GM18858 (cell line): ENCODE results near the gene AMZ1.
"Not testable (repeated sequence)": the region's sequence is repeated elsewhere in the genome, so short reads cannot be mapped to it uniquely, and the experiment has no call there.

Experiments used
- ATAC-seq: cut with Tn5 transposase; IDR thresholded peaks from one replicate; pipeline ENCODE4 v1.9.1; 2021; ENCODE audit not compliant: unreplicated experiment

Gene AMZ1

GRCh38 chr7:2737771-2738540 is 50.0 kb downstream of the AMZ1 start:
- ATAC-seq: no peak

- no peak for ATAC-seq
These were observed 51.0 kb downstream of the AMZ1 start for GRCh38 chr7:2738766-2739549.

GRCh38 chr7:2743523-2744185 is 55.7 kb downstream of the AMZ1 start:
- not testable (repeated sequence) for ATAC-seq

- ATAC-seq: not testable (repeated sequence)
These were observed 60.7 kb downstream of the AMZ1 start for GRCh38 chr7:2748684-2749083.

GRCh38 chr7:2750004-2750407 is 62.0 kb downstream of the AMZ1 start:
- no peak for ATAC-seq

GRCh38 chr7:2751086-2751485 is 63.1 kb downstream of the AMZ1 start:
- no peak for ATAC-seq

GRCh38 chr7:2753148-2753547 is 65.1 kb downstream of the AMZ1 start:
- no peak for ATAC-seq

GRCh38 chr7:2754086-2754485 is 66.1 kb downstream of the AMZ1 start:
- no peak for ATAC-seq

GRCh38 chr7:2754912-2755311 is 66.9 kb downstream of the AMZ1 start:
- no peak for ATAC-seq

GRCh38 chr7:2755531-2755930 is 67.5 kb downstream of the AMZ1 start:
- no peak for ATAC-seq

GRCh38 chr7:2757361-2757903 is 69.4 kb downstream of the AMZ1 start:
- ATAC-seq: peak; percentile 2

- peak; percentile 53 for ATAC-seq
These were observed 70.1 kb downstream of the AMZ1 start for GRCh38 chr7:2757904-2758672.

- ATAC-seq: no peak
These were observed 70.9 kb downstream of the AMZ1 start for GRCh38 chr7:2758673-2759616.

GRCh38 chr7:2759736-2760097 is 71.7 kb downstream of the AMZ1 start:
- ATAC-seq: no peak

- no peak for ATAC-seq
These were observed 72.3 kb downstream of the AMZ1 start for GRCh38 chr7:2760098-2760889.

- no peak for ATAC-seq
These were observed 73.2 kb downstream of the AMZ1 start for GRCh38 chr7:2761131-2761624.

- ATAC-seq: no peak
These were observed 73.9 kb downstream of the AMZ1 start for GRCh38 chr7:2761801-2762497.

- no peak for ATAC-seq
These were observed 75.6 kb downstream of the AMZ1 start for GRCh38 chr7:2763597-2763996.
